GM19467 (cell line): ENCODE measurements around the gene CACNG5.
"Not testable (repeated sequence)": the region's sequence is repeated elsewhere in the genome, so short reads cannot be mapped to it uniquely, and the experiment has no call there.

ENCODE experiments used
- ATAC-seq: cut with Tn5 transposase; IDR thresholded peaks from one replicate; pipeline ENCODE4 v1.9.1; 2021; ENCODE audit warnings: mild to moderate bottlenecking, moderate library complexity; ENCODE audit not compliant: unreplicated experiment

CACNG5 gene

GRCh38 chr17:66849032-66849655, 14.2 kb downstream of the CACNG5 start:
- no peak for ATAC-seq

GRCh38 chr17:66849851-66850580, 15.1 kb downstream of the CACNG5 start:
- ATAC-seq, result no peak

- no peak for ATAC-seq
Measured at GRCh38 chr17:66850692-66851091, 15.8 kb downstream of the CACNG5 start.

GRCh38 chr17:66855204-66855603, 20.3 kb downstream of the CACNG5 start:
- no peak for ATAC-seq

- no peak for ATAC-seq
Measured at GRCh38 chr17:66858226-66859083, 23.5 kb downstream of the CACNG5 start.

- ATAC-seq, result no peak
Measured at GRCh38 chr17:66859353-66859752, 24.4 kb downstream of the CACNG5 start.

GRCh38 chr17:66860204-66860603, 25.3 kb downstream of the CACNG5 start:
- ATAC-seq, result no peak

- no peak for ATAC-seq
Measured at GRCh38 chr17:66863820-66864219, 28.9 kb downstream of the CACNG5 start.

GRCh38 chr17:66865151-66865550, 30.2 kb downstream of the CACNG5 start:
- no peak for ATAC-seq

- no peak for ATAC-seq
Measured at GRCh38 chr17:66873962-66874361, 39.0 kb downstream of the CACNG5 start.

GRCh38 chr17:66884931-66885330, 50.0 kb downstream of the CACNG5 start:
- no peak for ATAC-seq

- ATAC-seq, result no peak
Measured at GRCh38 chr17:66885417-66885816, 50.5 kb downstream of the CACNG5 start.

- ATAC-seq, result no peak
Measured at GRCh38 chr17:66889480-66890230, 54.7 kb downstream of the CACNG5 start.

GRCh38 chr17:66892246-66892645, 57.3 kb downstream of the CACNG5 start:
- no peak for ATAC-seq

GRCh38 chr17:66893382-66893781, 58.5 kb downstream of the CACNG5 start:
- ATAC-seq, result no peak

- ATAC-seq, result no peak
Measured at GRCh38 chr17:66893863-66894262, 58.9 kb downstream of the CACNG5 start.

- no peak for ATAC-seq
Measured at GRCh38 chr17:66897141-66897540, 62.2 kb downstream of the CACNG5 start.

- no peak for ATAC-seq
Measured at GRCh38 chr17:66898536-66898935, 63.6 kb downstream of the CACNG5 start.

GRCh38 chr17:66900126-66901010, 65.5 kb downstream of the CACNG5 start:
- no peak for ATAC-seq

- ATAC-seq, result not testable (repeated sequence)
Measured at GRCh38 chr17:66903296-66903695, 68.4 kb downstream of the CACNG5 start.
